ENCODE results near the gene BOC.

BOC gene

DNA sequence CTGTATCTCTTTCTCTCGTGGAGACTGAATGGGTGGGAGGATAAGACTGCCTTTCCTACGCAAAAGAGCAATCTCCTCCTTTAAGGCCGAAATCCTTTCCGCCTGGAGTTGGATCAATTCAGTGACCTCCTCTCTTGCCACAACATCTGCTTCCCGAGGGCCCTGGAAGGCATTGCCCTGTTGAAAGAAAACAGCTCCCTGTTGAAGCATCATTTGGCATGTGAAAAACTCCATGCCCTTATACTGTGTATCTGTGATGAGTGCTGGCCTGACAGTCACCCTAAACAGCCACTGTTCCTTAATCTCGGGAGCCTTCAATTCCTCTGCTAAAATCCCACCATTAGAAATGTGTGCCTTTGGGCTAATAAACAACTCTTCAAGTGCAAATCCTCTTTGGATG, 80.2 kb downstream of the BOC start:
- DNase-seq (ENCODE audit: low read depth) = no peak
- TF ChIP-seq, protein P1, sequence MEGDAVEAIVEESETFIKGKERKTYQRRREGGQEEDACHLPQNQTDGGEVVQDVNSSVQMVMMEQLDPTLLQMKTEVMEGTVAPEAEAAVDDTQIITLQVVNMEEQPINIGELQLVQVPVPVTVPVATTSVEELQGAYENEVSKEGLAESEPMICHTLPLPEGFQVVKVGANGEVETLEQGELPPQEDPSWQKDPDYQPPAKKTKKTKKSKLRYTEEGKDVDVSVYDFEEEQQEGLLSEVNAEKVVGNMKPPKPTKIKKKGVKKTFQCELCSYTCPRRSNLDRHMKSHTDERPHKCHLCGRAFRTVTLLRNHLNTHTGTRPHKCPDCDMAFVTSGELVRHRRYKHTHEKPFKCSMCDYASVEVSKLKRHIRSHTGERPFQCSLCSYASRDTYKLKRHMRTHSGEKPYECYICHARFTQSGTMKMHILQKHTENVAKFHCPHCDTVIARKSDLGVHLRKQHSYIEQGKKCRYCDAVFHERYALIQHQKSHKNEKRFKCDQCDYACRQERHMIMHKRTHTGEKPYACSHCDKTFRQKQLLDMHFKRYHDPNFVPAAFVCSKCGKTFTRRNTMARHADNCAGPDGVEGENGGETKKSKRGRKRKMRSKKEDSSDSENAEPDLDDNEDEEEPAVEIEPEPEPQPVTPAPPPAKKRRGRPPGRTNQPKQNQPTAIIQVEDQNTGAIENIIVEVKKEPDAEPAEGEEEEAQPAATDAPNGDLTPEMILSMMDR (conservative IDR thresholded peaks at IDR 0.05; ENCODE audit: control insufficient read depth, insufficient read depth, low read depth, low read length) = no peak
- no peak overlapping the region for H3K4me3 ChIP-seq (ENCODE audit: control insufficient read depth, low read depth, low read length)

DNA sequence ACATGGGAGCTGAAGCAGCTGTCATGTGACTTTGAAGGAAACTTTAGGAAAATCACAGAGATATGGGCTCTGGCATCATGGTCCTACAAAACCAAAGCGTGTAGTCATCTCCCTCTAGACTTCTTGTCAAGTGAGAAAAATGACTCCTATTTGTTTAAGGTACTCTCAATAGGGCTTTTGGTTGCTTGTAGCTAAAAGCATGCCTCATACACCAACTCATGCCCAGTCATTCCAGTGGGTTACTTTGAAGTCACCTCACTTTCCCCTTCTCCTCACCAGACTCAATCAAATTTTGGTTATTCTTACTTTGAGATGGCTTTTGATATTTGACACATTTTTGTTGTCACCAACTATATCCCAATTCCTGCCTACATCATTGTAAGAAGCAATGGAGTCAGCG, 81.6 kb downstream of the BOC start:
- H3K4me3 ChIP-seq (ENCODE audit: control insufficient read depth, low read depth, low read length) = no peak overlapping the region
- no peak for DNase-seq (ENCODE audit: low read depth)
- TF ChIP-seq, protein P1 (conservative IDR thresholded peaks at IDR 0.05; ENCODE audit: control insufficient read depth, insufficient read depth, low read depth, low read length) = no peak

DNA sequence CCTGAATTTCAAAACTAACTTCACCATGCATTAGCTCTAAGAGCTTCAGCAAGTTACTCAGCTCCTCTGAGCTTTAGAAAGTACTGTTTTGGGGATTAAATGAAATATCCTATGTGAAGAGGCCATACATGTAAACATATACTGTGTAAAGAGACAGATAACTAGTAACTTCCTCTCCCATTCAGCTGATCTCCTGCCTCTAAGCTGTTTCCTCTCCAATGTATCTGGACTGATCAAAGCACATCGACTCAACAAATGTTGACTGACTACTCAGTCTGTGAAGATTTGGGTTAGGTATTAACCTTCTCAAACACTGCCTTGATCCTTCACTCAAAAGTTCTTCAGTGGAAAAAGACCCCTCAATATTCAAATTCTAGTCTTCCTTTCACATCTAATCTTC, 82.0 kb downstream of the BOC start:
- TF ChIP-seq, protein P1 (conservative IDR thresholded peaks at IDR 0.05; ENCODE audit: control insufficient read depth, insufficient read depth, low read depth, low read length) = no peak
- no peak overlapping the region for H3K4me3 ChIP-seq (ENCODE audit: control insufficient read depth, low read depth, low read length)
- no peak for DNase-seq (ENCODE audit: low read depth)

DNA sequence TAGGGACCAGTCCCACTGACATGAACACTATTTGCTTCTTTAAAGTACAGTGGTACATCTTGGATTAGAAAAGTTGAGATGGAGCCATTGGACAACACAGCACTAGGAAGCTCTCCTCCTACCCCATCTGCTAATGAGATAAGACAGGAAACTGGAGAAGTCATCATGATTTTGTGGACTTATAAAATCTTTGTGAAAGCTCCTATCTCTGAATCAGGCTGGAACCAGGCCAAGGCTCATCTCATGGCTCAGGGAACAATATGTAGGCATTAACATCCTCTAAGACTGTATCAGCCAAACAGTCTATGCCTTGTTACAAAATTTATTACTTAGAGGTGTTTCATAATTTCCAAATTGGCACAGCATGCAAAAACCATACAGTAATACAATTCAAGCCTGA, 84.1 kb downstream of the BOC start:
- DNase-seq (ENCODE audit: low read depth) = no peak
- TF ChIP-seq, protein P1 (conservative IDR thresholded peaks at IDR 0.05; ENCODE audit: control insufficient read depth, insufficient read depth, low read depth, low read length) = no peak
- H3K4me3 ChIP-seq (ENCODE audit: control insufficient read depth, low read depth, low read length) = no peak overlapping the region

DNA sequence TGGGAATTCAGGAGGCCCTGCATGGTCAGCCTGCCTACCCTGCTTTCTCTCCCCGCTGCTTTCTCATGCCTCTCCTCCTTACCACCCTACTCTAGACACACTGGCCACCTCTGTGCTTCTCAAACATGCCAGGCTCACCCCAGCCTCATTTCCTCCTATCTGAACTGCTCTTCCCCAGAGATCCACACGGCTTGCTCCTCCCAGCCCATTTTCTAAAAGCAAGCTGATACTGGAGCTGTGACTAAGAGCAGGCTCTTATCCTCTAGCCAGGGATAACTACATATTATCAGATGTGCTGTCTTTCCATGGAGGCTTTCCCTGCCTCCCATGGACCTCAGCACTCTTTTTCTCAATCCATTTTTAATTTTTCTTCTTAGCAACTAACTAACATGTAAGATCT, 85.9 kb downstream of the BOC start:
- no peak overlapping the region for H3K4me3 ChIP-seq (ENCODE audit: control insufficient read depth, low read depth, low read length)
- TF ChIP-seq, protein P1 (conservative IDR thresholded peaks at IDR 0.05; ENCODE audit: control insufficient read depth, insufficient read depth, low read depth, low read length) = no peak
- DNase-seq (ENCODE audit: low read depth) = no peak

DNA sequence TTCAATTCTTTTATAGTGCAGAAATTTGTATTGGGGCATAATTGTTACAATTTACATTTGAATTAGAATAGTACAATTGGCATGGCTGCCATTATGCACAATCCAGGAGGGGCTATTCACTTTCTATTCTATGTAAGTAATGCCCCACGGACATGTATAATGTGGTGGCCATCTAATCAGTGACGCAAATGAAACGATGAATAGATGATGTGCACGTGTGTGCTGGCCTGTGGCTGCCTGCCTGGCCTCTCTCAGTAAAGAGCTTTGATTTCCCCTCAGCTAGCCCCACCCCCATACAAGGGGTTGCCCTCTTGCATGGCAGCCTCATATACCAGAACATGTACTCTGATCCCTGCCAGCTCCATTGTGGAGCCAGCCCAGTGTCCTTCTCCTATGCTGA, 86.5 kb downstream of the BOC start:
- no peak overlapping the region for H3K4me3 ChIP-seq (ENCODE audit: control insufficient read depth, low read depth, low read length)
- DNase-seq (ENCODE audit: low read depth) = no peak
- TF ChIP-seq, protein P1 (conservative IDR thresholded peaks at IDR 0.05; ENCODE audit: control insufficient read depth, insufficient read depth, low read depth, low read length) = no peak

DNA sequence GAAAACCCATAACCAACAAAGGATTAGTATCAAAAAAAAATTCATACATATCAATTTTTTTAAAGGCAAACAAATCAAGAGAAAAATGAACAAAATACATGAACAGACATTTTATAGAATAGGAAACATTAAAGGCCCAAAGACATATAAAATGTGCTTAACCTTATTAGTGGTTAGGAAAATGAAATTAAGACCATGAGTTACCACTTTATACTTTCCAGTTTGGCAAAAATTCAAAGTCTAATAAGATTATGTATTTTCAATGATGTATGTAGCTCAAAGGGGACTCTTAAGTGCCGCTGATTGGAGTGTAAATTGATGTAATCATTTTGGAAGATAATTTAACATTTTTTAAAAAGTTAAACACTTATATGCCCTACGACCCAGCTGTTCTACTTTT, 89.2 kb downstream of the BOC start:
- DNase-seq (ENCODE audit: low read depth) = no peak

More for the DNA sequence above, 89.2 kb downstream of the BOC start:
- H3K4me3 ChIP-seq (ENCODE audit: control insufficient read depth, low read depth, low read length) = no peak overlapping the region
- TF ChIP-seq, protein P1 (conservative IDR thresholded peaks at IDR 0.05; ENCODE audit: control insufficient read depth, insufficient read depth, low read depth, low read length) = no peak

Measured in fibroblast of mammary gland (primary cell).